Measurements from ENCODE around the gene KISS1R.
A peak's percentile ranks its signal among the peaks of the same experiment; 100 is the strongest.
"Not testable (repeated sequence)": the region's sequence is repeated elsewhere in the genome, so short reads cannot be mapped to it uniquely, and the experiment has no call there.

KISS1R gene

GRCh38 chr19:882871-883497 is 34.1 kb upstream of the KISS1R start:
- DNase-seq = no peak

- DNase-seq = no peak
These were observed 33.4 kb upstream of the KISS1R start for GRCh38 chr19:883661-884211.

GRCh38 chr19:884420-885211 is 32.5 kb upstream of the KISS1R start:
- no peak for DNase-seq

GRCh38 chr19:885536-886224 is 31.5 kb upstream of the KISS1R start:
- no peak for DNase-seq

GRCh38 chr19:887072-887471 is 30.1 kb upstream of the KISS1R start:
- DNase-seq = no peak

- no peak for DNase-seq
These were observed 29.5 kb upstream of the KISS1R start for GRCh38 chr19:887599-887998.

GRCh38 chr19:888581-889385 is 28.4 kb upstream of the KISS1R start:
- no peak for DNase-seq

GRCh38 chr19:889662-890295 is 27.4 kb upstream of the KISS1R start:
- no peak for DNase-seq

- DNase-seq = no peak
These were observed 26.3 kb upstream of the KISS1R start for GRCh38 chr19:890831-891230.

GRCh38 chr19:891421-892200 is 25.5 kb upstream of the KISS1R start:
- not testable (repeated sequence) for DNase-seq

- no peak for DNase-seq
These were observed 24.8 kb upstream of the KISS1R start for GRCh38 chr19:892243-892893.

- peak; percentile 85 for DNase-seq
These were observed 24.0 kb upstream of the KISS1R start, which contains the start of the genes MED16 and RNU6-9 for GRCh38 chr19:892894-893689. Gene MED16, minus strand, starts transcription at chr19:893187. Its CDS starts 2,056 bp downstream, at chr19:891131. Gene RNU6-9, plus strand, starts transcription at chr19:893484.

- no peak for DNase-seq
These were observed 20.7 kb upstream of the KISS1R start for GRCh38 chr19:896434-896833.

GRCh38 chr19:896999-897398 is 20.1 kb upstream of the KISS1R start:
- no peak for DNase-seq

GRCh38 chr19:897442-898039 is 19.6 kb upstream of the KISS1R start:
- DNase-seq = no peak

- no peak for DNase-seq
These were observed 18.5 kb upstream of the KISS1R start for GRCh38 chr19:898663-899062.

GRCh38 chr19:899336-900042 is 17.6 kb upstream of the KISS1R start:
- DNase-seq = no peak

GRCh38 chr19:900043-900301 is 17.2 kb upstream of the KISS1R start:
- DNase-seq = no peak
